MM.1S (cell line): ENCODE measurements around the gene TADA2B.

ENCODE experiments used
- DNase-seq: peaks from one replicate; pipeline ENCODE4 v3.0.0-alpha.2; 2015
- H2AFZ ChIP-seq: fragments of 300-600 bp; sonication (generic); 2 replicates; pipeline ENCODE4 v1.6.0; 2016; ENCODE audit warnings: antibody characterized with exemption, low read length
- H3F3A ChIP-seq: fragments of 300-600 bp; sonication (generic); 2 replicates; pipeline ENCODE4 v1.6.1; 2016; ENCODE audit warnings: mild to moderate bottlenecking, antibody characterized with exemption, low read length, moderate library complexity, mixed read lengths; ENCODE audit not compliant: insufficient read depth
- H3K27ac ChIP-seq: fragments of 300-600 bp; sonication (generic); 2 replicates; pipeline ENCODE4 v1.5.1; 2016; ENCODE audit warnings: mild to moderate bottlenecking, low read length
- H3K27me3 ChIP-seq: fragments of 300-600 bp; sonication (generic); replicated peaks from 2 replicates; pipeline ENCODE4 v1.6.0; 2016; ENCODE audit warnings: low read length; ENCODE audit not compliant: insufficient read depth
- H3K36me3 ChIP-seq: fragments of 300-600 bp; sonication (generic); replicated peaks from 2 replicates; pipeline ENCODE4 v1.6.1; 2016; ENCODE audit warnings: mild to moderate bottlenecking, low read length, mixed read lengths; ENCODE audit not compliant: insufficient read depth
- H3K4me1 ChIP-seq: fragments of 300-600 bp; sonication (generic); 2 replicates; pipeline ENCODE4 v1.6.1; 2016; ENCODE audit warnings: low read length, mixed read lengths
- H3K4me2 ChIP-seq: fragments of 300-600 bp; sonication (generic); 2 replicates; pipeline ENCODE4 v1.6.0; 2016; ENCODE audit warnings: low read depth, low read length
- H3K4me3 ChIP-seq: fragments of 300-600 bp; sonication (generic); 2 replicates; pipeline ENCODE4 v1.5.1; 2016; ENCODE audit warnings: low read length, mixed read lengths
- H3K79me2 ChIP-seq: fragments of 300-600 bp; sonication (generic); 2 replicates; pipeline ENCODE4 v1.6.1; 2016; ENCODE audit warnings: mixed run types, low read length, mixed read lengths
- H3K9ac ChIP-seq: fragments of 300-600 bp; sonication (generic); 2 replicates; pipeline ENCODE4 v1.6.1; 2016; ENCODE audit warnings: low read length, mixed read lengths
- H3K9me2 ChIP-seq: fragments of 300-600 bp; sonication (generic); replicated peaks from 2 replicates; pipeline ENCODE4 v1.6.1; 2016; ENCODE audit warnings: mild to moderate bottlenecking, low read length, mixed read lengths; ENCODE audit not compliant: insufficient read depth
- H3K9me3 ChIP-seq: fragments of 300-600 bp; sonication (generic); replicated peaks from 2 replicates; pipeline ENCODE4 v1.6.1; 2016; ENCODE audit warnings: mild to moderate bottlenecking, low read length, mixed read lengths; ENCODE audit not compliant: insufficient read depth
- H4K20me1 ChIP-seq: fragments of 300-600 bp; sonication (generic); 2 replicates; pipeline ENCODE4 v1.6.1; 2016; ENCODE audit warnings: mild to moderate bottlenecking, low read length, moderate library complexity, mixed read lengths; ENCODE audit not compliant: insufficient read depth
- EZH2 ChIP-seq: fragments of 300-600 bp; sonication (generic); optimal IDR thresholded peaks from 2 replicates; pipeline ENCODE3; 2017; ENCODE audit warnings: low read depth, mild to moderate bottlenecking, antibody characterized with exemption, low read length, mixed read lengths
- EZH2phosphoT487 ChIP-seq: fragments of 300-600 bp; sonication (generic); IDR thresholded peaks from 2 replicates; pipeline ENCODE4 v1.6.1; 2018; ENCODE audit warnings: antibody characterized with exemption, low read length
- TF ChIP-seq, protein P1 (sequence below): fragments of 300-600 bp; sonication (generic); IDR thresholded peaks from 2 replicates; pipeline ENCODE4 v1.5.1; 2016; ENCODE audit warnings: antibody characterized with exemption, low read length, mixed read lengths

TADA2B gene

DNA sequence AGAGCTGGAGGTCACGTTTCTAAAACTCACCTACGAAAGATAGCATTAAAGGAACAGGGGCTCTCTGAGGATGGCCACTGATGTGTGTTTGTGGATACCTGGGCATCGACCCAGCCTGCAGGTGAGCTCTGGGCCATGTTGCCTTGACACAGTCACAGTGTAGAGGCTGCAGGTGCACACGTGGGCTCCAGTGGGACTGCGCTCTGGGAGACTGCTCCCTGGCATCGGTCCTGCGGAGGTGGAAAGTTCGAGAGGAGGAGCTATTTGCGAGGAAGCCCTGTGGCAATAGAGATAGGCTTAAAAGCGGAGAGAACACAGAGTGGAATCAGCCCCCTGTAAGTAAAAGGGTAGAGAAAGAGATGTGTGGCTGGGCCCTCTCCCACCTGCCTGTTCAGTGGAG lies 12.3 kb upstream of the TADA2B start:
- H2AFZ ChIP-seq, result no peak overlapping the region
- no peaks in the 10 kb centered on the region for H4K20me1 ChIP-seq
- H3K4me2 ChIP-seq, result no peak overlapping the region
- H3K27ac ChIP-seq, result no peak overlapping the region
- no peak overlapping the region for H3K9ac ChIP-seq
- no peaks in the 10 kb centered on the region for H3K9me3 ChIP-seq
- H3K4me3 ChIP-seq, result no peak overlapping the region
- TF ChIP-seq EZH2phosphoT487 (no peak), EZH2 (no peak)
- TF ChIP-seq, protein P1, sequence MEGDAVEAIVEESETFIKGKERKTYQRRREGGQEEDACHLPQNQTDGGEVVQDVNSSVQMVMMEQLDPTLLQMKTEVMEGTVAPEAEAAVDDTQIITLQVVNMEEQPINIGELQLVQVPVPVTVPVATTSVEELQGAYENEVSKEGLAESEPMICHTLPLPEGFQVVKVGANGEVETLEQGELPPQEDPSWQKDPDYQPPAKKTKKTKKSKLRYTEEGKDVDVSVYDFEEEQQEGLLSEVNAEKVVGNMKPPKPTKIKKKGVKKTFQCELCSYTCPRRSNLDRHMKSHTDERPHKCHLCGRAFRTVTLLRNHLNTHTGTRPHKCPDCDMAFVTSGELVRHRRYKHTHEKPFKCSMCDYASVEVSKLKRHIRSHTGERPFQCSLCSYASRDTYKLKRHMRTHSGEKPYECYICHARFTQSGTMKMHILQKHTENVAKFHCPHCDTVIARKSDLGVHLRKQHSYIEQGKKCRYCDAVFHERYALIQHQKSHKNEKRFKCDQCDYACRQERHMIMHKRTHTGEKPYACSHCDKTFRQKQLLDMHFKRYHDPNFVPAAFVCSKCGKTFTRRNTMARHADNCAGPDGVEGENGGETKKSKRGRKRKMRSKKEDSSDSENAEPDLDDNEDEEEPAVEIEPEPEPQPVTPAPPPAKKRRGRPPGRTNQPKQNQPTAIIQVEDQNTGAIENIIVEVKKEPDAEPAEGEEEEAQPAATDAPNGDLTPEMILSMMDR, result no peak
- no peaks in the 10 kb centered on the region for H3K27me3 ChIP-seq
- H3K79me2 ChIP-seq, result no peaks in the 10 kb centered on the region
- H3K4me1 ChIP-seq, result no peaks in the 10 kb centered on the region
- no peaks in the 10 kb centered on the region for H3F3A ChIP-seq
- DNase-seq, result no peak
- H3K36me3 ChIP-seq, result peaks cover 6% of the 10 kb centered on the region
- H3K9me2 ChIP-seq, result no peaks in the 10 kb centered on the region

DNA sequence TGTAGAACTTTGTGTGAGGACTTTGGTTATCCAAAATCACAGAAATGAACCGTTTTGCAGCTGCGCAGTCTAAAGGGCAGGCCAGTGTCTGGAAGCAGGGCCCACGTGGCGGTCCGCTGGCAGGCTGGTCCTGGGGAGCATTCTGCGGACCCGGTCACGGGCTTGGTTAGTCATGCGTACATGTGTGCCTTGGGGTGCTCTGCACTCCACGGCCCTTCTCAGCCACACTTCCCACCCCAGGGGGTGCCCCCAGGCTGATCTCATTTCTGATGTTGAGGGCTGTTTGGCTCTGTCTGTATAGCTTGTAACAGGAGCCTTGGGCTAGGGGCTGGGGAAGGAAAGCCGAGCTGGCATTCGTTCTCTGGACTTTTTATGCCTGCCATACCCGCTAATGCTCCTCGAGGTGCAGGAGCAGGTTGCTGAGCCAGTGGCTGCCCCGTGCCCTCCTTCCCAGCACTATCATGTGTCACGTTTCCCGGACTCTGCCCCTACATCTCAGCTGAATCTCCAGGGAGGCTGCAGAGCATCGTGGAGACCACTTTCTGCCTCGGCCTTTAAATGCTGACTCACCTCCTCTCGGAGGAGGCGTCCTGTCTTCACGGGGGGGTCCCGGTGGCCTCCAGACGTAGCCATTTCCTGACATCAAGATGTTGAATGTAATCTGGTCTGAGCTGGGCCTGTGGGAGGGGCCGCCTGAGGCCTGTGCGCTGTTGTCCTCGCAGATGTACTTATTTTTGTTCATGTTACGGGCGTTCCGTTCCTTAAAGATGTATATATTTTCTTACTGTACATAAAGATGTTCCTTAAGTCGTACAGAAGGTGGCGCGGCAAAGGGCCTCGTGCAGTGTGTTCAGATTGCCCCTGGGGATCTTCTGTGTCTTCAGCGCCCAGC lies 11.4 kb upstream of the TADA2B start:
- H3K9me3 ChIP-seq, result no peaks in the 10 kb centered on the region
- no peak overlapping the region for H3K9ac ChIP-seq
- no peak overlapping the region for H3K27ac ChIP-seq
- no peak overlapping the region for H3K4me2 ChIP-seq
- H3K36me3 ChIP-seq, result peaks cover 6% of the 10 kb centered on the region; the same call in 1 of the 2 replicates
- H2AFZ ChIP-seq, result no peak overlapping the region
- H3K79me2 ChIP-seq, result no peaks in the 10 kb centered on the region
- TF ChIP-seq EZH2phosphoT487 (no peak), EZH2 (no peak)
- TF ChIP-seq, protein P1, result no peak
- no peaks in the 10 kb centered on the region for H3K27me3 ChIP-seq
- H4K20me1 ChIP-seq, result no peaks in the 10 kb centered on the region
- no peak overlapping the region for H3K4me3 ChIP-seq
- H3F3A ChIP-seq, result no peaks in the 10 kb centered on the region
- no peak for DNase-seq
- no peaks in the 10 kb centered on the region for H3K9me2 ChIP-seq
- no peaks in the 10 kb centered on the region for H3K4me1 ChIP-seq

DNA sequence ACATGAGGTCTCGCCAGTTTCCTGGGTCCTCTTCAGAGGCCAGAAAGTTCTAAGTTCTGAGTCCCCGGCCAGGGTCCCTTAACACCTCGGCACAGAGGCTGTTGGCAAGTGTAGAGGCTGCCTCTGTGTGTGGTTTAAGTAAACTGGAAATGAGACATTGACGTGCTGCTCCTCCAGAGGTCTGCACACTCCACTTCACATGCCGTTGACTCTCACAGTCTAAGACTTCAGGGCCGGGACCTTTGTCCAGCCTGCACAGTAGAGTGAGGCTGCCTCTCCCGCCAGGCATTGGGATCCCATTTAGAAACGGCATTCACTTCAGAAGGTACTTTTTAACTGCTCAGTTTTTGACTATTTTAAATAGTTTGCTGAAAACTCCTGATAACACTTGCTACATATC lies 10.6 kb upstream of the TADA2B start:
- Histone ChIP-seq H3K4me2 (no peak overlapping the region), H3K36me3 (peaks cover 6% of the 10 kb centered on the region; the same call in 1 of the 2 replicates), H3K9ac (no peak overlapping the region)

More for the DNA sequence above, 10.6 kb upstream of the TADA2B start:
- H3K27ac ChIP-seq, result no peak overlapping the region
- H3K4me1 ChIP-seq, result no peaks in the 10 kb centered on the region
- no peak overlapping the region for H2AFZ ChIP-seq
- H3F3A ChIP-seq, result no peaks in the 10 kb centered on the region
- no peaks in the 10 kb centered on the region for H4K20me1 ChIP-seq
- no peak overlapping the region for H3K4me3 ChIP-seq
- TF ChIP-seq, protein P1, result no peak
- no peak for TF ChIP-seq EZH2
- TF ChIP-seq EZH2phosphoT487, result no peak
- H3K79me2 ChIP-seq, result no peaks in the 10 kb centered on the region
- DNase-seq, result no peak
- no peaks in the 10 kb centered on the region for H3K9me2 ChIP-seq
- no peaks in the 10 kb centered on the region for H3K27me3 ChIP-seq
- H3K9me3 ChIP-seq, result no peaks in the 10 kb centered on the region
